Measurements from ENCODE around the gene NRXN2.
A peak's percentile ranks its signal among the peaks of the same experiment; 100 is the strongest.

Gene NRXN2

GRCh38 chr11:64611869-64612646 is 110.9 kb downstream of the NRXN2 start:
- Mint-ChIP-seq H3K27ac (peak overlapping the region; percentile 64), H3K9me3 (no peaks in the 10 kb centered on the region), H3K27me3 (no peaks in the 10 kb centered on the region), H3K4me3 (no peak overlapping the region), H3K36me3 (ENCODE audit: low read depth) (no peaks in the 10 kb centered on the region), H3K4me1 (ENCODE audit: low read depth) (peaks cover 10% of the 10 kb centered on the region)
- no peak for DNase-seq

GRCh38 chr11:64611176-64611575 is 111.8 kb downstream of the NRXN2 start:
- H3K36me3 Mint-ChIP-seq (ENCODE audit: low read depth): no peaks in the 10 kb centered on the region
- no peaks in the 10 kb centered on the region for H3K27me3 Mint-ChIP-seq
- no peak for DNase-seq
- H3K4me3 Mint-ChIP-seq: no peak overlapping the region
- no peaks in the 10 kb centered on the region for H3K9me3 Mint-ChIP-seq
- peaks cover 10% of the 10 kb centered on the region for H3K4me1 Mint-ChIP-seq (ENCODE audit: low read depth)
- no peak overlapping the region for H3K27ac Mint-ChIP-seq

GRCh38 chr11:64610596-64610995 is 112.4 kb downstream of the NRXN2 start:
- DNase-seq: no peak
- Mint-ChIP-seq H3K36me3 (ENCODE audit: low read depth) (no peaks in the 10 kb centered on the region), H3K27ac (no peak overlapping the region), H3K27me3 (no peaks in the 10 kb centered on the region), H3K9me3 (no peaks in the 10 kb centered on the region), H3K4me1 (ENCODE audit: low read depth) (peaks cover 10% of the 10 kb centered on the region), H3K4me3 (no peak overlapping the region)

GRCh38 chr11:64609436-64610047 is 113.5 kb downstream of the NRXN2 start:
- H3K4me1 Mint-ChIP-seq (ENCODE audit: low read depth): peaks cover 10% of the 10 kb centered on the region
- H3K4me3 Mint-ChIP-seq: no peak overlapping the region
- DNase-seq: no peak
- peaks cover 3% of the 10 kb centered on the region for H3K27me3 Mint-ChIP-seq
- no peaks in the 10 kb centered on the region for H3K36me3 Mint-ChIP-seq (ENCODE audit: low read depth)
- H3K9me3 Mint-ChIP-seq: no peaks in the 10 kb centered on the region
- H3K27ac Mint-ChIP-seq: no peak overlapping the region

- Mint-ChIP-seq H3K27me3 (peaks cover 3% of the 10 kb centered on the region), H3K9me3 (no peaks in the 10 kb centered on the region), H3K36me3 (ENCODE audit: low read depth) (no peaks in the 10 kb centered on the region), H3K4me1 (ENCODE audit: low read depth) (peaks cover 10% of the 10 kb centered on the region), H3K4me3 (no peak overlapping the region), H3K27ac (no peak overlapping the region)
- no peak for DNase-seq
Measured at GRCh38 chr11:64608636-64609035, 114.4 kb downstream of the NRXN2 start.

- no peak overlapping the region for H3K4me3 Mint-ChIP-seq
- peaks cover 10% of the 10 kb centered on the region for H3K4me1 Mint-ChIP-seq (ENCODE audit: low read depth)
- peaks cover 3% of the 10 kb centered on the region for H3K27me3 Mint-ChIP-seq
- DNase-seq: no peak
- H3K9me3 Mint-ChIP-seq: no peaks in the 10 kb centered on the region
- no peak overlapping the region for H3K27ac Mint-ChIP-seq
- no peaks in the 10 kb centered on the region for H3K36me3 Mint-ChIP-seq (ENCODE audit: low read depth)
Measured at GRCh38 chr11:64608046-64608445, 115.0 kb downstream of the NRXN2 start.

GRCh38 chr11:64607381-64607985 is 115.5 kb downstream of the NRXN2 start:
- Mint-ChIP-seq H3K27ac (no peak overlapping the region), H3K4me3 (no peak overlapping the region), H3K4me1 (ENCODE audit: low read depth) (peaks cover 10% of the 10 kb centered on the region), H3K27me3 (peaks cover 3% of the 10 kb centered on the region), H3K9me3 (no peaks in the 10 kb centered on the region), H3K36me3 (ENCODE audit: low read depth) (no peaks in the 10 kb centered on the region)
- DNase-seq: no peak

GRCh38 chr11:64606796-64607380 is 116.1 kb downstream of the NRXN2 start:
- no peak for DNase-seq
- peaks cover 3% of the 10 kb centered on the region for H3K27me3 Mint-ChIP-seq
- H3K4me1 Mint-ChIP-seq (ENCODE audit: low read depth): peaks cover 5% of the 10 kb centered on the region
- no peak overlapping the region for H3K4me3 Mint-ChIP-seq
- no peak overlapping the region for H3K27ac Mint-ChIP-seq
- no peaks in the 10 kb centered on the region for H3K36me3 Mint-ChIP-seq (ENCODE audit: low read depth)
- H3K9me3 Mint-ChIP-seq: no peaks in the 10 kb centered on the region

GRCh38 chr11:64605656-64606585 is 117.1 kb downstream of the NRXN2 start:
- H3K4me3 Mint-ChIP-seq: no peak overlapping the region
- no peaks in the 10 kb centered on the region for H3K36me3 Mint-ChIP-seq (ENCODE audit: low read depth)
- peaks cover 3% of the 10 kb centered on the region for H3K27me3 Mint-ChIP-seq
- H3K9me3 Mint-ChIP-seq: no peaks in the 10 kb centered on the region
- no peaks in the 10 kb centered on the region for H3K4me1 Mint-ChIP-seq (ENCODE audit: low read depth)
- H3K27ac Mint-ChIP-seq: no peak overlapping the region
- no peak for DNase-seq

GRCh38 chr11:64605244-64605560 is 117.8 kb downstream of the NRXN2 start:
- Mint-ChIP-seq H3K27ac (no peak overlapping the region), H3K27me3 (peaks cover 3% of the 10 kb centered on the region)

GRCh38 chr11:64604458-64605243 is 118.3 kb downstream of the NRXN2 start:
- Mint-ChIP-seq H3K4me1 (ENCODE audit: low read depth) (no peaks in the 10 kb centered on the region), H3K4me3 (no peak overlapping the region), H3K27ac (no peak overlapping the region), H3K27me3 (peaks cover 3% of the 10 kb centered on the region), H3K36me3 (ENCODE audit: low read depth) (no peaks in the 10 kb centered on the region), H3K9me3 (no peaks in the 10 kb centered on the region)
- DNase-seq: no peak

More at GRCh38 chr11:64605244-64605560, 117.8 kb downstream of the NRXN2 start:
- H3K9me3 Mint-ChIP-seq: no peaks in the 10 kb centered on the region
- no peaks in the 10 kb centered on the region for H3K36me3 Mint-ChIP-seq (ENCODE audit: low read depth)
- no peaks in the 10 kb centered on the region for H3K4me1 Mint-ChIP-seq (ENCODE audit: low read depth)
- DNase-seq: no peak
- no peak overlapping the region for H3K4me3 Mint-ChIP-seq

GRCh38 chr11:64603411-64604110 is 119.4 kb downstream of the NRXN2 start:
- Mint-ChIP-seq H3K4me3 (no peak overlapping the region), H3K36me3 (ENCODE audit: low read depth) (no peaks in the 10 kb centered on the region), H3K9me3 (no peaks in the 10 kb centered on the region), H3K27me3 (peaks cover 3% of the 10 kb centered on the region), H3K27ac (no peak overlapping the region), H3K4me1 (ENCODE audit: low read depth) (no peaks in the 10 kb centered on the region)
- no peak for DNase-seq

- peaks cover 3% of the 10 kb centered on the region for H3K27me3 Mint-ChIP-seq
Measured at GRCh38 chr11:64602466-64603070, 120.4 kb downstream of the NRXN2 start.

More at GRCh38 chr11:64602466-64603070, 120.4 kb downstream of the NRXN2 start:
- Mint-ChIP-seq H3K27ac (no peak overlapping the region), H3K9me3 (no peaks in the 10 kb centered on the region), H3K4me3 (no peak overlapping the region), H3K4me1 (ENCODE audit: low read depth) (no peaks in the 10 kb centered on the region), H3K36me3 (ENCODE audit: low read depth) (no peaks in the 10 kb centered on the region)
- DNase-seq: no peak

Data from activated T-cell treated with anti-CD3 and anti-CD28 coated beads, Interleukin-2, amount 50 U/mL, for 24 hours (primary cell).